ENCODE measurements around the gene ELAPOR1.

ELAPOR1 gene

DNA sequence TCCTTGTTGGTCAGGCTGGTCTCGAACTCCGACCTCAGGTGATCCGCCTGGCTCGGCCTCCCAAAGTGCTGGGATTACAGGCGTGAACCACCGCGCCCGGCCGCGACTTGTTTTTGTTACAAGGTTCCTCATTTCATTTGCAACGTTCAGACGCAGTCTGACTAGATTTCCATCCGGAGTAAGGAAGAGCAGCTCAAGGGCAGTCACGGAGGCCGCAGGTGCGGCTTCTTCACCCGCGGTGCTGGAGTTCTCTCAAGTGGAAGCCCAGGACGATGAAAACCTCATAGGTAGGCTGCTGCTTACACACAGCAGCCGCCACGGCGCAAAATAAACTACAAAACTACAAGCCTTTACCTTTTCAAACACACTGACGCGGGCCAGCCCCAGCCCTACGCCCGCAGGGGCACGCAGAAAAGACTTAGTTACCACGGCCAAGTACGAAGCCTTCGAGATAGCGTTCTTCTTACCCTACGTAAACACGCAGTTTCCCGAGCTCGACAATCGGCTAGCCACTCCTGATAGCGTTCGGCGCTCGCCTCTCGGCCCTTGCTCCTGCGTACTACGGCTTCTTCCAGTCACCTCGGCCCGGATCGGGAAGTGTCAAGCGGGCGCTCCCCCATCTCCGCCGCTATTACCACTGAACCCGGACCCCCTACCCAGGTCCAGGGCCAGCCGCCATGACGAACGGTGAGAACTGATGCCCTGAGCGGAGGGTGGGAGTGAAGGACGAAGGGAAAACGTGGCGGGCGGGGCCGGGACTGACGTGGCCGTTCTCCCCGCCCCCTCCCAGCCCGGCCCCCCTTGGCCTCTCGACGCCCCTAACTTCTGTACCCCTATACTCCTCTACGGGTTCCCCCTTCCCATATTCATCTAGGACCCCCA lies 23.5 kb upstream of the ELAPOR1 start, which contains the start of gene TMEM167B:
Gene TMEM167B (plus strand): TSS at position 569 of the 882 bp plus-strand sequence. CDS start 109 bp downstream, at position 678.
- TF ChIP-seq, protein P1, sequence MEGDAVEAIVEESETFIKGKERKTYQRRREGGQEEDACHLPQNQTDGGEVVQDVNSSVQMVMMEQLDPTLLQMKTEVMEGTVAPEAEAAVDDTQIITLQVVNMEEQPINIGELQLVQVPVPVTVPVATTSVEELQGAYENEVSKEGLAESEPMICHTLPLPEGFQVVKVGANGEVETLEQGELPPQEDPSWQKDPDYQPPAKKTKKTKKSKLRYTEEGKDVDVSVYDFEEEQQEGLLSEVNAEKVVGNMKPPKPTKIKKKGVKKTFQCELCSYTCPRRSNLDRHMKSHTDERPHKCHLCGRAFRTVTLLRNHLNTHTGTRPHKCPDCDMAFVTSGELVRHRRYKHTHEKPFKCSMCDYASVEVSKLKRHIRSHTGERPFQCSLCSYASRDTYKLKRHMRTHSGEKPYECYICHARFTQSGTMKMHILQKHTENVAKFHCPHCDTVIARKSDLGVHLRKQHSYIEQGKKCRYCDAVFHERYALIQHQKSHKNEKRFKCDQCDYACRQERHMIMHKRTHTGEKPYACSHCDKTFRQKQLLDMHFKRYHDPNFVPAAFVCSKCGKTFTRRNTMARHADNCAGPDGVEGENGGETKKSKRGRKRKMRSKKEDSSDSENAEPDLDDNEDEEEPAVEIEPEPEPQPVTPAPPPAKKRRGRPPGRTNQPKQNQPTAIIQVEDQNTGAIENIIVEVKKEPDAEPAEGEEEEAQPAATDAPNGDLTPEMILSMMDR (conservative IDR thresholded peaks at IDR 0.05; ENCODE audit: low read depth, low read length): no peak

GRCh38 chr1:109091078-109091838 lies 22.7 kb upstream of the ELAPOR1 start:
- peak; percentile 70 for DNase-seq (ENCODE audit: low read depth)
- peak overlapping the region; percentile 94 for H3K4me3 ChIP-seq (ENCODE audit: low read depth, low read length)
- TF ChIP-seq, protein P1 (conservative IDR thresholded peaks at IDR 0.05; ENCODE audit: low read depth, low read length): no peak

More for the DNA sequence above, 23.5 kb upstream of the ELAPOR1 start, which contains the start of gene TMEM167B:
- H3K4me3 ChIP-seq (ENCODE audit: low read depth, low read length): peak within 1 kb of the TSS; percentile 94
- peak; percentile 97 for DNase-seq (ENCODE audit: low read depth)

DNA sequence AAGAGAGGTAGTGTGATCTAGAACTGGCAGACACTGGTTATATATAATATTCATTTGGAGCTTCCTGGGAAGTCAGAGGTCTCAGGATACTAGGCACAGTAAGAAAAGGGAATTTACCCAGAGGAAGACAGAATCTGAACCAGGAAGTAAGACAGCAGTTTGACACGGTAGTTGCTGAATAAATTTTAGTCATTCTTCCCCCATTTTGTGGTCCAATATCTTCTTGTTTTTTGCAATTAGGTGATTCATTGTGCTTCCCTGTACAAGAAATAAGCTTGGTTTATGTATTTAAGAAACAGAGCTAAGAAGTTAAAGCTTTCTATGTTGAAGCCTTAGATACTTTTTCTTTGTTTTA lies 22.1 kb upstream of the ELAPOR1 start:
- peak; percentile 35 for DNase-seq (ENCODE audit: low read depth)
- TF ChIP-seq, protein P1 (conservative IDR thresholded peaks at IDR 0.05; ENCODE audit: low read depth, low read length): no peak

DNA sequence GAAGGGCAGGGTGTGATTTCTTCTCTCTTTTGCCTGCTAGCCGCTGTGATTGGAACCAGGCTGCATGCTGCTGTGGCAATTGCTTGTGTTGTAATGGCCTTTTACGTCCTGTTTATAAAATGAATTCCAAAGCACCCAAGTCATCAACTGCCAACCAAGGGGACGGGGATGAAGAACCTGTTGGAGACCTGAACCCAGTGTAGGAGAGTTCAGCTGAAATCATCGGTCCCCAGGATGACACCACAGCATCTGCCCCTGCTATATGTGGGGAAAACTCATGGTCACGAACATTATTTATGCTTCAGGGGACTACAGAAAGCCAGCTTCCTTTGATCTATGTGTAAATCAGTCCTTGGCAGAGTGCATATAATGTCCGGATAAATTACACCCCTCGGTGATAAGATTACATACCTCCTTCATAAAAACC lies 19.5 kb upstream of the ELAPOR1 start:
- TF ChIP-seq, protein P1 (conservative IDR thresholded peaks at IDR 0.05; ENCODE audit: low read depth, low read length): no peak
- DNase-seq (ENCODE audit: low read depth): peak; percentile 71
- H3K4me3 ChIP-seq (ENCODE audit: low read depth, low read length): no peak overlapping the region

More for the DNA sequence above, 22.1 kb upstream of the ELAPOR1 start:
- peak overlapping the region; percentile 94 for H3K4me3 ChIP-seq (ENCODE audit: low read depth, low read length)

- TF ChIP-seq, protein P1 (conservative IDR thresholded peaks at IDR 0.05; ENCODE audit: low read depth, low read length): no peak
- no peak for DNase-seq (ENCODE audit: low read depth)
- no peak overlapping the region for H3K4me3 ChIP-seq (ENCODE audit: low read depth, low read length)
These were observed 19.0 kb upstream of the ELAPOR1 start for GRCh38 chr1:109094871-109095270.

GRCh38 chr1:109095631-109096030 lies 18.3 kb upstream of the ELAPOR1 start:
- no peak overlapping the region for H3K4me3 ChIP-seq (ENCODE audit: low read depth, low read length)
- no peak for DNase-seq (ENCODE audit: low read depth)
- TF ChIP-seq, protein P1 (conservative IDR thresholded peaks at IDR 0.05; ENCODE audit: low read depth, low read length): no peak

All from choroid plexus epithelial cell (primary cell).